ENCODE data around the gene NELL1.
"Not testable (repeated sequence)": the region's sequence is repeated elsewhere in the genome, so short reads cannot be mapped to it uniquely, and the experiment has no call there.

Gene NELL1

GRCh38 chr11:20770414-20770946 lies 101.1 kb downstream of the NELL1 start:
- no peak for DNase-seq (ENCODE audit: low read depth)

- no peak for DNase-seq (ENCODE audit: low read depth)
Measured at GRCh38 chr11:20771026-20771425, 101.6 kb downstream of the NELL1 start.

- DNase-seq (ENCODE audit: low read depth), result no peak
Measured at GRCh38 chr11:20771681-20772080, 102.3 kb downstream of the NELL1 start.

- DNase-seq (ENCODE audit: low read depth), result no peak
Measured at GRCh38 chr11:20775331-20775730, 105.9 kb downstream of the NELL1 start.

- no peak for DNase-seq (ENCODE audit: low read depth)
Measured at GRCh38 chr11:20782775-20783174, 113.4 kb downstream of the NELL1 start.

- no peak for DNase-seq (ENCODE audit: low read depth)
Measured at GRCh38 chr11:20783220-20783619, 113.8 kb downstream of the NELL1 start.

GRCh38 chr11:20790622-20791021 lies 121.2 kb downstream of the NELL1 start:
- DNase-seq (ENCODE audit: low read depth), result no peak

GRCh38 chr11:20795005-20795404 lies 125.6 kb downstream of the NELL1 start:
- no peak for DNase-seq (ENCODE audit: low read depth)

- DNase-seq (ENCODE audit: low read depth), result no peak
Measured at GRCh38 chr11:20808328-20808727, 138.9 kb downstream of the NELL1 start.

- no peak for DNase-seq (ENCODE audit: low read depth)
Measured at GRCh38 chr11:20821046-20821445, 151.7 kb downstream of the NELL1 start.

GRCh38 chr11:20821470-20821869 lies 152.1 kb downstream of the NELL1 start:
- DNase-seq (ENCODE audit: low read depth), result no peak

GRCh38 chr11:20824773-20825172 lies 155.4 kb downstream of the NELL1 start:
- DNase-seq (ENCODE audit: low read depth), result no peak

- no peak for DNase-seq (ENCODE audit: low read depth)
Measured at GRCh38 chr11:20835561-20835960, 166.2 kb downstream of the NELL1 start.

- DNase-seq (ENCODE audit: low read depth), result no peak
Measured at GRCh38 chr11:20839231-20839630, 169.8 kb downstream of the NELL1 start.

- no peak for DNase-seq (ENCODE audit: low read depth)
Measured at GRCh38 chr11:20840341-20840740, 171.0 kb downstream of the NELL1 start.

- no peak for DNase-seq (ENCODE audit: low read depth)
Measured at GRCh38 chr11:20844216-20844615, 174.8 kb downstream of the NELL1 start.

GRCh38 chr11:20844630-20845029 lies 175.2 kb downstream of the NELL1 start:
- no peak for DNase-seq (ENCODE audit: low read depth)

- DNase-seq (ENCODE audit: low read depth), result no peak
Measured at GRCh38 chr11:20854215-20854955, 185.0 kb downstream of the NELL1 start.

- DNase-seq (ENCODE audit: low read depth), result no peak
Measured at GRCh38 chr11:20861322-20861721, 191.9 kb downstream of the NELL1 start.

GRCh38 chr11:20862263-20862662 lies 192.9 kb downstream of the NELL1 start:
- DNase-seq (ENCODE audit: low read depth), result not testable (repeated sequence)

- DNase-seq (ENCODE audit: low read depth), result no peak
Measured at GRCh38 chr11:20864628-20865027, 195.2 kb downstream of the NELL1 start.

GRCh38 chr11:20865161-20865560 lies 195.8 kb downstream of the NELL1 start:
- DNase-seq (ENCODE audit: low read depth), result no peak

- DNase-seq (ENCODE audit: low read depth), result no peak
Measured at GRCh38 chr11:20869123-20869522, 199.7 kb downstream of the NELL1 start.

- no peak for DNase-seq (ENCODE audit: low read depth)
Measured at GRCh38 chr11:20873054-20873453, 203.7 kb downstream of the NELL1 start.
